ENCODE measurements around the gene SPTBN1.
A peak's percentile ranks its signal among the peaks of the same experiment; 100 is the strongest.
"Not testable (repeated sequence)": the region's sequence is repeated elsewhere in the genome, so short reads cannot be mapped to it uniquely, and the experiment has no call there.

Gene SPTBN1

DNA sequence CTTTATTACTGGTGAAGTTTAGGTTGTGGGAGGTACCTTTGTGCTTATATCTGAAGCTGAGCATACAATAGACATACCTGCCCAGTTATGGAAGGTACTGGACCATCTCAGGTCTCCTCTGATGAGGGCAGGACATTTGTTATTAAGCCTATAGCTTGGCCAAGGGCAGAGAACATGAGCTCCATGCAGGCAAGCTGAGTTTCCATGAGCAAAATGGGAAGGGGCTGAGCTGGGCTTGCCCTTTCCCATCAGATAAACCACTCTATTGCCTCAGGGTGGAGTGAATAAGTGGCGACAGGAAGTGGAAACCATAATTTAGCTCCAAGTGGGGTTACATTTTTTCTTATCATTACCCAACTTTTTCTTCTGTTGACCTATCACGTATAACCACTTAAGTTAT, 227.5 kb downstream of the SPTBN1 start:
- DNase-seq, result no peak

GRCh38 chr2:54685263-54685775, 229.2 kb downstream of the SPTBN1 start:
- peak; percentile 35 for DNase-seq

- DNase-seq, result no peak
Observed at GRCh38 chr2:54687595-54688152, 231.5 kb downstream of the SPTBN1 start.

GRCh38 chr2:54691445-54692135, 235.5 kb downstream of the SPTBN1 start:
- no peak for DNase-seq

DNA sequence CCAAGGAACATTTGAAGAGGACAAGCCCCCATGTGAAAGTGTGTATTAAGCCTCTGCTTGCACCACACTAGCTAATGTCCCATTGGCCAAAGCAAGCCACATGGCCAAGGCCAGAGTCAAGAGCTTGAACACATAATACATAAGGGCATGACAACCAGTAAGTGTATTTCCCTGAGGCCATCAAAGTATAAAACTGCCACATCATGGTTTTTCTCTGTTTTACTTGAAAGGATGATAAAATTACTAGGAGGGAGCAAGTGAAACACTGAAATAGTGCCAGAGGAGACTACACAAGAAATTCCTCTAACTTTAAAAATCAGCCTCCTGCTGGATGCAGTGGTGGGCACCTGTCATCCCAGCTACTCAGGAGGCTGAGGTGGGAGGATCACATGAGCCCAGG, 236.4 kb downstream of the SPTBN1 start:
- no peak for DNase-seq

DNA sequence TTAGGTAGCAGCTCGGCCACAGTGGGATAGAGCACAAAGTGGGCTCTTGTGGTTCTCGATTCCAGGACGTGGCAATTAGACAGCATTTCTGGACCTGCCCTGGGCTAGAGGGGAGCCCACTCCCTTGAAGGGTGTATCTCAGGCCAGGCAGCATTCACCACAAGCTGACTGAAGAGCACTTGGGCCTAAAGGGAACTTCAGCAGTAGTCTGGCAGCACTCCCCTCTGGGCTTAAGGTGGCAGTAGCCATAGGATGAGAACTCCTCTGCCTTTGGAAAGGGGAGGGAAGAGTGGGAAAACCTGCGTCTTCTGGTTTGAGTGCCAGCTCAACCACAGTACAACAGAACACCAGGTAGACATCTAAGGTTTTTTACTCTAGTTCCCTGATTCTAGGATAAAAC, 239.3 kb downstream of the SPTBN1 start:
- no peak for DNase-seq

GRCh38 chr2:54697934-54698333, 241.8 kb downstream of the SPTBN1 start:
- no peak for DNase-seq

- DNase-seq, result not testable (repeated sequence)
Observed at GRCh38 chr2:54698926-54699325, 242.8 kb downstream of the SPTBN1 start.

- DNase-seq, result no peak
Observed at GRCh38 chr2:54699665-54700064, 243.5 kb downstream of the SPTBN1 start.

DNA sequence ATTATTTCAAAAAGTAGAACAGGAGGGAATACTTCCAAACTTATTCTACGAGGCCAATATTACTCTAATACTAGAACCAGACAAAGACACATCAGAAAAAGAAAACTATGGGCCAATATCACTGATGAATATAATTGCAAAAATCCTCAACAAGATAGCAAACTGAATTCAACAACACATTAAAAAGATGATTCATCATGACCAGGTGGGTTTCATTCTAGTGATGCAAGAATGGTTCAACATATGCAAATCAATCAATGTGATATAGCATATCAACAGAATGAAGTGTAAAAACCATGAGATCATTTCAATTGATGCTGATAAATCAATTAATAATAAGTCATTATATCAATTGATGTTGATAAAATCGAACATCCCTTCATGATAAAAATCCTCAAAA, 244.9 kb downstream of the SPTBN1 start:
- DNase-seq, result no peak

- DNase-seq, result no peak
Observed at GRCh38 chr2:54704238-54704637, 248.1 kb downstream of the SPTBN1 start.

DNA sequence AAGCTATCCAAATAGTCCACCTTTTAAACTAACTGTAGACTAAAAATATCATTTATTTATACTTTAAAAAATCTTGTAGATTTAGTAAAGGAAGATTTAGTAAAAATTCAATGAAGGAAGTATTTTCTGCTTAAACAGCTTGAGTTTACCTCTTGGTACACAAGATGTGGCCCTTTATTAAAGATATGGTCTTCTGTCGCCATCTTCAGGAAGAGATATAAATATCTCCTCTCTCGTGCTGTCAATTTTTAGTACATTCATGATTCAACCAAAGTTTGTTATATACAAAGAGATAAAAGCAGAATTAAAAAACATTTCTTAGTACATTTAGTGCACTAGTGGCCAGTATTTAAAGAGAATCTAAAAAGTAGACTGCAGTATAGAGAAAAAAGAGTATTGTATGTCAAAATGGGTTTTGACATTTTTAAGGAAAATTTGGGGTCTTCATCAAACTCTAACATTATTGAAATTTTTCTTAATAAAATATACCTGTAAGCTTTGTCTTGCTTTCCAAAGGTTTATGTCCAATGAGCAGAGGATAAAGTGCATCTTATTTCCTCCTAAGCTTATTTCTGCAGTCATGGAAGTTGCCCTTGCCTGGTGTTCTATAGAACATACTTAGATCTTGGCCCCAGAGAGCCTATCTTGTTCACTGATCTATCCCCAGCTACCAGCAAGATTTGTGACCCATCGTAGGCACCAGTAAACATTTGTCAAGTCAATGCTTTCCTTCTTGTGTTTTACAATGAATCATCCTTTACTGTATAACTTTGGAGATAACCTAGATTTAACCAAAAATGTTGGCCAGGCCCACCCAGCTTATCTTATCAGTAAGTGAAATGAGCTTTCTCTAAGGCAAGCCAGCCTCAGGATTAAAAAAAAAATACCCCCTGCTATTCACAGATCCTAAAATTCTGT, 248.8 kb downstream of the SPTBN1 start:
- DNase-seq, result peak; percentile 65

GRCh38 chr2:54706622-54707021, 250.5 kb downstream of the SPTBN1 start:
- DNase-seq, result no peak

DNA sequence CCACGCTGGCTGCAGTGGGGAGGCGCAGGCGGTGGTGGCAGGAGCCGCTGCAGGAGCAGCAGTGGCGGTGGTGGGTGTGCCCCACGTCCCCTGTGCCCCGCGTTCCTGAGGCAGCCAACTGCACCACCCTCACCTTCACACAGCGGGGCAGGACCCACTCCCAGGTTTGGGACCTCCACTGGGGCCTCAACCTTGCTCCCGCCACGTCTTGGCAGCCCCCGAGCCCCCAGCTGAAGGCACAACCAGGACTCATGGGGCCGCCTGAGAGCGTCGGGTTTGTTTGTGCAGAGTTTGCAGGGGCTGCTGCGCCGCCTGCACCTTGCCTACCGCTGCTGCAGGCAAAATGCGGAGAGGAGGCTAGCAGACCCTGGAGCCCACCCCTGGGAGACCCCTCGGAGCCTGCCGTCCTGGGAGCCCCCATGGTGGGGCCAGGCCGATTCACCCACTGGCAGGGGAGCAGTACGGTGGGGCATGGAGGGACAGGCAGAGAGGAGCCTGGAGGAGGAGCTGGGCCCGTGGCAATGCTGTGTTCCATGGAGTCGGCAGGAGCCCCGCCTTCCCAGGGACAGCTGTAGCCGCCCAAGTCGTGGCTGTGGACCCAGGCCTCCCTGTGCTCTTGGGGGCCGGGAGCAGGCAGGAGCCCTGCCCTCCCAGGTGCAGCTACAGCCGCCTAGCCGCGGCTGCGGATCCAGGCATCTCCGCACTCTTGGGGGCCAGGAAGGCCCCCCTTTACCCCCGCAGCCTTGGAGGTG, 252.6 kb downstream of the SPTBN1 start:
- DNase-seq, result peak; percentile 76

DNA sequence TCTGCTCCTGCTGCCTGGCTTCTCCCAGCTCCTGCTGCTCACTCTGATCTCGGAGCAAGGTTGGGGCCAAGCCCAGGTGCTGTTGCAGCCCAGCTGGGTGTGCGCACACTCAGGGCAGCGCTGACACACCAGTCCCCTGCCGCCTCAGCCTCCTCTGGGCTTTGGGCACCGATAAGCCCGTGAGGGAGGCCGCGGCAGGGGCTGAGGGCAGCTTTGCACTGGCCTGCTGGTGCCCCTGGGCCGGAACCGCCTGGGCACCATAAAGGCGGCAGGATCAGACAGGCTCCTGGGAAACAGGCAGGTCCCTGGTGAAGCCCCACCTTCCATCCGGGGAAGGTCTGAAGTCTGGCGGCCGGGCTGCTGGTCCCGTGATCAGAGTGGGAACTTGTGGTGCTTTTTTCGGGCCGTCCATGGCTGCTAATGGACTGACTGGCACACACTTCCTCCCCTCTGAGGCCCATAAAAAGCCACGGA, 253.2 kb downstream of the SPTBN1 start:
- no peak for DNase-seq

- DNase-seq, result no peak
Observed at GRCh38 chr2:54710216-54710615, 254.1 kb downstream of the SPTBN1 start.

DNA sequence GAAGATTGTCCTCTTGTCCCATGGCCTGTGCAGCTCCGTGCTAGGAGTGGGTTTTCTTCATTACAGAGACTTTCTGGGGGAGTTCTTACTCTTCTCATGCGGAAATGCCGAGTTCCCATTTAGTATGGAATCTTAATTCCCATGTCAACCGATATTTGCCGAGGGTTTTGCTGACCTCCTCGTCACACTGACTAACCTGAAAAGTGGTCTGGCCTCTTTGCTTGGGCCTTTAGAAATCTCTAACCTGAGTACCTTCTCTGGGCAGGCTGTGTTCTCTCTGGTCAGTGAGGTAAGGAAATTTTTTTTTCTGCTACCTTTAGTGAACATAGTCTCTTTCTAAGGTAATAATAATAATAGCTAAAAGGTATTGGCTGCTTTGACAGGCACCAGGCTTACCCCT, 256.4 kb downstream of the SPTBN1 start:
- no peak for DNase-seq

GRCh38 chr2:54714996-54715395, 258.9 kb downstream of the SPTBN1 start:
- DNase-seq, result no peak

DNA sequence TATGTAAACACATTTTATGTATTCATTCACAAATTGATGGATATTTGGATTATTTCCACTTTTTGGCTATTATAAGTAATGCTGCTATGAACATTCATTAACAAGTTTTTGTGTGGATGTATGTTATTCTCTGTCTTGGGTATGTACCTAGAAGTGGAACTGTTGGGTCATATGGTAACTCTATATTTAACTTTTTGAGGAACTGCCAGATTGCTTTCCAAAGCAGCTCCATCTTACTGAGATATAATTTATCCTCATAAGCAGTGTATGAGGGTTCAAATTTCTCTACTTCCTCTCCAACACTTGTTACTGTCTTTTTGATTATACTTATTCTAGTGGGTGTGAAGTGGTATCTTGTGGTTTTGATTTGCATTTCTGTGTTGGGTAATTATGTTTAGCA, 260.2 kb downstream of the SPTBN1 start:
- no peak for DNase-seq

GRCh38 chr2:54720563-54720962, 264.4 kb downstream of the SPTBN1 start:
- no peak for DNase-seq

Measured in NCI-H345 (cell line).